GM12878 (cell line): ENCODE measurements around the gene GKN1. TPM values are rescaled to one million over a fixed set of nuclear protein-coding genes. Genes with fewer than 3 reads are reported as not detected.

Source experiments
- ATAC-seq: fragments of 200-7000 bp; cut with Tn5 transposase; 3 replicates; pipeline ENCODE4 v1.9.1; 2020; ENCODE audit warnings: mild to moderate bottlenecking, moderate library complexity
- BruUV-seq: library from RNA; stranded (reverse); fragments of 400-500 nt; replicated peaks from 2 replicates; lab custom pipeline; 2021; lab: Mats Ljungman, UMichigan
- CTCF ChIA-PET: fragments of 300-600 bp; sonication (Branson Sonifier 250); formaldehyde crosslinking; extraction: SDS; loops from one replicate; lab custom pipeline; 2021; ENCODE audit warnings: inconsistent platforms; lab: Yijun Ruan, JAX
- POLR2A ChIA-PET: fragments of 350-600 bp; formaldehyde crosslinking; extraction: SDS; loops from one replicate; lab custom pipeline; 2021; ENCODE audit warnings: inconsistent platforms; lab: Charles Lee
- RAD21 ChIA-PET: fragments of 300-600 bp; sonication (Branson Sonifier 250); formaldehyde crosslinking; loops from one replicate; lab custom pipeline; 2023; ENCODE audit warnings: antibody characterized with exemption; ENCODE audit not compliant: unreplicated experiment; lab: Charles Lee
- SMC1A ChIA-PET: fragments of 300-600 bp; sonication (Branson Sonifier 250); formaldehyde crosslinking; loops from one replicate; lab custom pipeline; 2023; ENCODE audit not compliant: unreplicated experiment, uncharacterized antibody; lab: Charles Lee
- DNase-seq: peaks from one replicate; pipeline ENCODE4 v3.0.0-alpha.2; 2011; ENCODE audit warnings: low read depth, low spot score
- FAIRE-seq: peaks from 3 replicates; lab custom pipeline; 2011; peaks lifted over from hg19 to GRCh38; lab: Jason Lieb, UNC
- H2AFZ ChIP-seq: 2 replicates; pipeline ENCODE4 v1.6.0; 2011; ENCODE audit warnings: low read depth, low read length, control low read depth; ENCODE audit not compliant: control insufficient read depth
- H3K27ac ChIP-seq: 2 replicates; pipeline ENCODE4 v1.5.1; 2011; ENCODE audit warnings: control low read depth; ENCODE audit not compliant: control insufficient read depth, insufficient read depth
- H3K27me3 ChIP-seq, 2 experiments: replicated peaks in 1 of 2; 2 replicates each; pipeline versions ENCODE4 v1.6.0 to v1.6.1; 2011; ENCODE audit warnings: low read length in 1 of 2; ENCODE audit not compliant: control insufficient read depth in 2 of 2, insufficient read depth in 2 of 2
- H3K36me3 ChIP-seq, 2 experiments: 2 replicates each; pipeline ENCODE4 v1.5.1; 2011; ENCODE audit warnings: low read length in 1 of 2; ENCODE audit not compliant: control insufficient read depth in 2 of 2, insufficient read depth in 2 of 2
- H3K4me1 ChIP-seq: 2 replicates; pipeline ENCODE4 v1.6.1; 2011; ENCODE audit warnings: mild to moderate bottlenecking, low read length, moderate library complexity, mixed read lengths; ENCODE audit not compliant: control insufficient read depth, insufficient read depth
- H3K4me2 ChIP-seq: 2 replicates; pipeline ENCODE4 v1.6.0; 2011; ENCODE audit warnings: control low read depth; ENCODE audit not compliant: control insufficient read depth, insufficient read depth
- H3K4me3 ChIP-seq: fragments of 200-600 bp; sonication (generic); 2 replicates; pipeline ENCODE4 v1.5.1; 2016
- H3K79me2 ChIP-seq: 2 replicates; pipeline ENCODE4 v1.6.0; 2011; ENCODE audit warnings: low read length; ENCODE audit not compliant: control insufficient read depth, insufficient read depth
- H3K9ac ChIP-seq: 2 replicates; pipeline ENCODE4 v1.8.0; 2011; ENCODE audit warnings: low read length, control low read depth, mixed read lengths; ENCODE audit not compliant: control insufficient read depth, insufficient read depth
- H3K9me3 ChIP-seq: replicated peaks from 3 replicates; pipeline ENCODE4 v1.5.1; 2011; ENCODE audit warnings: mild to moderate bottlenecking, low read length; ENCODE audit not compliant: control insufficient read depth, insufficient read depth
- H4K20me1 ChIP-seq: 2 replicates; pipeline ENCODE4 v1.6.0; 2011; ENCODE audit not compliant: control insufficient read depth, insufficient read depth
- CTCF ChIP-seq, 3 experiments: IDR thresholded peaks in 2 of 3; conservative IDR thresholded peaks in 1 of 3; 2 replicates each; pipeline ENCODE4 v1.5.1; 2011; ENCODE audit warnings: low read depth in 3 of 3, low read length in 3 of 3, mild to moderate bottlenecking in 3 of 3, control low read depth in 2 of 3, moderate library complexity in 2 of 3, inconsistent platforms in 1 of 3, mixed read lengths in 1 of 3; ENCODE audit not compliant: control insufficient read depth in 2 of 3, insufficient read depth in 1 of 3; ENCODE audit errors: extremely low read depth in 1 of 3
- RAD21 ChIP-seq: IDR thresholded peaks from 2 replicates; pipeline ENCODE4 v1.6.1; 2011; ENCODE audit warnings: mild to moderate bottlenecking, low read depth, low read length, moderate library complexity; ENCODE audit not compliant: insufficient read depth
- SKIL ChIP-seq: fragments of 450-650 bp; IDR thresholded peaks from 2 replicates; pipeline ENCODE4 v1.6.1; 2017; ENCODE audit warnings: mild to moderate bottlenecking, low read depth, inconsistent platforms; ENCODE audit not compliant: poor library complexity, severe bottlenecking
- SMC3 ChIP-seq: IDR thresholded peaks from 2 replicates; pipeline ENCODE4 v1.6.1; 2011; ENCODE audit warnings: low read length, improper control_type of control experiment, borderline replicate concordance
- WGBS: methylation state at CpG from one replicate; pipeline ENCODE4 v1.1.6; 2016; ENCODE audit warnings: low lambda C conversion rate; ENCODE audit not compliant: insufficient replicate concordance, insufficient coverage; ENCODE audit errors: missing lambda C conversion rate; 5-methylcytosine and 5-hydroxymethylcytosine counted together
- in situ Hi-C: fragments of 300-500 bp; cut with MboI; formaldehyde crosslinking; loops from 9 replicates; pipeline ENCODE4 v1.14.3; 2018; ENCODE audit warnings: mixed read lengths
- intact Hi-C: fragments of 100-400 bp; cut with micrococcal nuclease; formaldehyde crosslinking; loops from one replicate; pipeline ENCODE4 v1.14.2; 2022; ENCODE audit not compliant: unreplicated experiment
- polyA plus RNA-seq, 11 experiments: library from polyadenylated mRNA; depleted of rRNA in 4 of 11; unstranded in 6 of 11; stranded (reverse) in 5 of 11; fragments of >200 nt; fragmentation: Nextera tagmentation in 4 of 11; fragmentation: Illumina TruSeq in 1 of 11; extraction: Ambion mirVana in 4 of 11; extraction: Trizol in 1 of 11; gene quantifications; 1 replicate in 1 of 11; 2 replicates in 10 of 11; pipeline versions ENCODE4 v1.2.1 to v1.2.3, GENCODE V29; 2011 to 2016; ENCODE audit warnings: inconsistent platforms in 2 of 11, missing spikeins in 2 of 11, low read depth in 1 of 11
- total RNA-seq, 4 experiments: library from RNA; depleted of rRNA in 3 of 4; stranded (reverse); fragments of >200 nt in 3 of 4; fragmentation: Illumina TruSeq in 1 of 4; extraction: Trizol in 1 of 4; gene quantifications; 2 replicates each; pipeline versions ENCODE4 v1.2.1 to v1.2.3, GENCODE V29; 2013 to 2021

Gene GKN1
- total and polyA plus RNA-seq, 10 of the 15 experiments (the other 5 are each of a cell fraction or from before 2014, with no cell fraction given): not detected

GRCh38 chr2:68943581-68944568 is 30.6 kb upstream of the GKN1 start:
- no peak overlapping the region for H3K4me2 ChIP-seq
- FAIRE-seq: peak; percentile 65

More at GRCh38 chr2:68943581-68944568, 30.6 kb upstream of the GKN1 start:
- intact Hi-C loops: loop anchor here (2.0 kb wide), 1 partner anchor 363 kb away; no protein-coding TSS in a partner anchor
- no peaks in the 10 kb centered on the region for H3K79me2 ChIP-seq
- ATAC-seq: peak; percentile 83
- H3K36me3 ChIP-seq: no peaks in the 10 kb centered on the region
- no peak overlapping the region for H3K27ac ChIP-seq
- in situ Hi-C loops: no loop called here
- 26% methylated on average over 26 of the region's 27 CpGs for WGBS
- H3K4me3 ChIP-seq: no peak overlapping the region
- no peak for DNase-seq
- SMC1A ChIA-PET: interaction anchor here (0.9 to 1.3 kb wide), 4 partner anchors 9 to 263 kb away, joined by 3 read pairs; partner anchors contain the start of gene GKN2
- H3K9me3 ChIP-seq: no peaks in the 10 kb centered on the region
- RAD21 ChIA-PET: interaction anchor here (1.3 to 1.7 kb wide), 2 partner anchors 19 to 456 kb away, joined by 3 to 4 read pairs; no protein-coding TSS in a partner anchor
- H4K20me1 ChIP-seq: no peaks in the 10 kb centered on the region
- peaks cover 0 to 3% of the 10 kb centered on the region in 2 experiments; a peak in 2 of 4 replicates for H3K27me3 ChIP-seq
- BruUV-seq: no TSS peak
- no peak overlapping the region for H2AFZ ChIP-seq
- no peaks in the 10 kb centered on the region for H3K4me1 ChIP-seq
- CTCF ChIA-PET: interaction anchor here (0.6 to 2.8 kb wide), 22 partner anchors 9 to 1716 kb away, joined by 3 to 26 read pairs (median 6); partner anchors contain the start of gene GKN2
- TF ChIP-seq SKIL (no peak), SMC3 (peak; percentile 45; the same call in 1 of the 2 replicates), RAD21 (peak; percentile 63), CTCF (IDR thresholded peaks at IDR 0.05 in 2 of 3, conservative IDR thresholded peaks at IDR 0.05 in 1 of 3; ENCODE audit: control insufficient read depth in 2 of 3, extremely low read depth in 1 of 3, insufficient read depth in 1 of 3, low read depth in 3 of 3, low read length in 3 of 3) (peak; percentile 67 to 84 (median 72))
- no peak overlapping the region for H3K9ac ChIP-seq
- POLR2A ChIA-PET: no interaction called here
